Measurements from ENCODE around the gene CCM2L. TPM values are rescaled to one million over a fixed set of nuclear protein-coding genes. Genes with fewer than 3 reads are reported as not detected.

Gene CCM2L
- total RNA-seq, 1 donor from 2014 or later = 0.11 TPM

- no peak overlapping the region for H3K4me2 ChIP-seq (ENCODE audit: low read length)
- no peak overlapping the region for H3K9ac ChIP-seq (ENCODE audit: low read length)
- H3K79me2 ChIP-seq (ENCODE audit: insufficient read depth, low read length) = no peaks in the 10 kb centered on the region
- Mint-ChIP-seq H3K4me3 (ENCODE audit: unreplicated experiment) (no peak overlapping the region), H3K27ac (ENCODE audit: unreplicated experiment) (no peak overlapping the region), H3K4me1 (ENCODE audit: low read depth, unreplicated experiment) (peaks cover 4% of the 10 kb centered on the region), H3K9me3 (ENCODE audit: unreplicated experiment) (no peaks in the 10 kb centered on the region), H3K27me3 (ENCODE audit: low read depth, unreplicated experiment) (peaks cover 45% of the 10 kb centered on the region), H3K36me3 (ENCODE audit: low read depth, unreplicated experiment) (no peaks in the 10 kb centered on the region)
- no peaks in the 10 kb centered on the region for H3K36me3 ChIP-seq (ENCODE audit: insufficient read depth, low read length)
- H3K27me3 ChIP-seq (ENCODE audit: insufficient read depth, low read length) = peaks cover 42% of the 10 kb centered on the region
- H4K20me1 ChIP-seq (ENCODE audit: insufficient read depth, low read length) = no peaks in the 10 kb centered on the region
- DNase-seq (ENCODE audit: low read depth) = no peak
- no peak overlapping the region for H2AFZ ChIP-seq (ENCODE audit: low read depth, low read length)
- H3K27ac ChIP-seq (ENCODE audit: low read depth, low read length) = no peak overlapping the region
- no peak overlapping the region for H3K4me3 ChIP-seq (ENCODE audit: insufficient read depth, low read depth, low read length)
- FAIRE-seq = no peak
- TF ChIP-seq EZH2 (IDR thresholded peaks at IDR 0.05; ENCODE audit: insufficient read depth, low read length) = no peak
- TF ChIP-seq CTCF (IDR thresholded peaks at IDR 0.05; ENCODE audit: insufficient read depth, low read depth, low read length) = no peak
- H3K9me3 ChIP-seq (ENCODE audit: insufficient read depth, low read depth, low read length) = no peaks in the 10 kb centered on the region
- H3K4me1 ChIP-seq (ENCODE audit: insufficient read depth, low read length) = no peaks in the 10 kb centered on the region
Observed at GRCh38 chr20:32024683-32025295, 14.6 kb downstream of the CCM2L start.

GRCh38 chr20:32027643-32028042, 17.4 kb downstream of the CCM2L start:
- H3K4me2 ChIP-seq (ENCODE audit: low read length) = no peak overlapping the region
- no peaks in the 10 kb centered on the region for H3K36me3 ChIP-seq (ENCODE audit: insufficient read depth, low read length)
- no peak overlapping the region for H3K27ac ChIP-seq (ENCODE audit: low read depth, low read length)
- no peaks in the 10 kb centered on the region for H3K4me1 ChIP-seq (ENCODE audit: insufficient read depth, low read length)
- Mint-ChIP-seq H3K4me3 (ENCODE audit: unreplicated experiment) (no peak overlapping the region), H3K27ac (ENCODE audit: unreplicated experiment) (no peak overlapping the region), H3K9me3 (ENCODE audit: unreplicated experiment) (no peaks in the 10 kb centered on the region), H3K27me3 (ENCODE audit: low read depth, unreplicated experiment) (peaks cover 43% of the 10 kb centered on the region), H3K4me1 (ENCODE audit: low read depth, unreplicated experiment) (no peaks in the 10 kb centered on the region), H3K36me3 (ENCODE audit: low read depth, unreplicated experiment) (no peaks in the 10 kb centered on the region)
- H3K9ac ChIP-seq (ENCODE audit: low read length) = no peak overlapping the region
- TF ChIP-seq EZH2 (IDR thresholded peaks at IDR 0.05; ENCODE audit: insufficient read depth, low read length) = no peak
- no peak for TF ChIP-seq CTCF (IDR thresholded peaks at IDR 0.05; ENCODE audit: insufficient read depth, low read depth, low read length)
- FAIRE-seq (no peak), DNase-seq (ENCODE audit: low read depth) (no peak)
- H2AFZ ChIP-seq (ENCODE audit: low read depth, low read length) = no peak overlapping the region
- H4K20me1 ChIP-seq (ENCODE audit: insufficient read depth, low read length) = no peaks in the 10 kb centered on the region
- H3K27me3 ChIP-seq (ENCODE audit: insufficient read depth, low read length) = peaks cover 39% of the 10 kb centered on the region
- H3K9me3 ChIP-seq (ENCODE audit: insufficient read depth, low read depth, low read length) = no peaks in the 10 kb centered on the region
- no peak overlapping the region for H3K4me3 ChIP-seq (ENCODE audit: insufficient read depth, low read depth, low read length)
- no peaks in the 10 kb centered on the region for H3K79me2 ChIP-seq (ENCODE audit: insufficient read depth, low read length)

GRCh38 chr20:32028647-32029372, 18.6 kb downstream of the CCM2L start:
- peaks cover 46% of the 10 kb centered on the region for H3K27me3 Mint-ChIP-seq (ENCODE audit: low read depth, unreplicated experiment)

More at GRCh38 chr20:32028647-32029372, 18.6 kb downstream of the CCM2L start:
- H3K27ac Mint-ChIP-seq (ENCODE audit: unreplicated experiment) = no peak overlapping the region
- H3K4me1 Mint-ChIP-seq (ENCODE audit: low read depth, unreplicated experiment) = no peaks in the 10 kb centered on the region
- Histone ChIP-seq H3K27ac (ENCODE audit: low read depth, low read length) (no peak overlapping the region), H3K4me3 (ENCODE audit: insufficient read depth, low read depth, low read length) (no peak overlapping the region), H3K36me3 (ENCODE audit: insufficient read depth, low read length) (no peaks in the 10 kb centered on the region), H4K20me1 (ENCODE audit: insufficient read depth, low read length) (no peaks in the 10 kb centered on the region), H3K9me3 (ENCODE audit: insufficient read depth, low read depth, low read length) (no peaks in the 10 kb centered on the region), H3K4me1 (ENCODE audit: insufficient read depth, low read length) (no peaks in the 10 kb centered on the region), H2AFZ (ENCODE audit: low read depth, low read length) (no peak overlapping the region), H3K27me3 (ENCODE audit: insufficient read depth, low read length) (peaks cover 45% of the 10 kb centered on the region), H3K4me2 (ENCODE audit: low read length) (no peak overlapping the region), H3K79me2 (ENCODE audit: insufficient read depth, low read length) (no peaks in the 10 kb centered on the region), H3K9ac (ENCODE audit: low read length) (no peak overlapping the region)
- no peak overlapping the region for H3K4me3 Mint-ChIP-seq (ENCODE audit: unreplicated experiment)
- FAIRE-seq (no peak), DNase-seq (ENCODE audit: low read depth) (no peak)
- H3K36me3 Mint-ChIP-seq (ENCODE audit: low read depth, unreplicated experiment) = no peaks in the 10 kb centered on the region
- H3K9me3 Mint-ChIP-seq (ENCODE audit: unreplicated experiment) = no peaks in the 10 kb centered on the region
- TF ChIP-seq CTCF (IDR thresholded peaks at IDR 0.05; ENCODE audit: insufficient read depth, low read depth, low read length) = no peak
- TF ChIP-seq EZH2 (IDR thresholded peaks at IDR 0.05; ENCODE audit: insufficient read depth, low read length) = no peak

Data from astrocyte (in vitro differentiated cells and primary cell).